Right ventricle myocardium superior (tissue), 1 donor: ENCODE measurements around the gene THBS2. TPM values are rescaled to one million over a fixed set of nuclear protein-coding genes. Genes with fewer than 3 reads are reported as not detected.
"Not testable (repeated sequence)": the region's sequence is repeated elsewhere in the genome, so short reads cannot be mapped to it uniquely, and the experiment has no call there.

Source experiments
- ATAC-seq: fragments of 200-7000 bp; cut with Tn5 transposase; one replicate; pipeline ENCODE4 v1.9.1; 2020; ENCODE audit warnings: mild to moderate bottlenecking; ENCODE audit not compliant: poor library complexity
- DNase-seq: peaks from one replicate; pipeline ENCODE4 v3.0.0-alpha.2; 2020
- intact Hi-C: fragments of 100-400 bp; cut with DNase I; formaldehyde crosslinking; loops from one replicate; pipeline ENCODE4 v1.11.2; 2022
- long read RNA-seq: library from polyadenylated mRNA; unstranded; transcript quantifications from one replicate; pipeline ENCODE4 v2.0.0, GENCODE V29; 2021
- total RNA-seq: library from RNA; stranded (reverse); fragmentation: NEBNext Ultra II Directional; extraction: Animal tissue kit (Norgen Biotek cat#: 25700); gene quantifications from one replicate; pipeline ENCODE4 v1.2.1, GENCODE V29; 2021
- donor health status: DM: no; HTN: yes; CAD: no; lungs with severe emphysema.

The THBS2 gene
- total RNA-seq: 8.6 TPM
- long read RNA-seq, full-length matches to known transcripts: 11 of 22 reads
- long read RNA-seq, partial matches to known transcripts: 9 of 22 reads
- long read RNA-seq, other reads (novel, unspliced or antisense): 2 of 22 reads

GRCh38 chr6:169253337-169254238 lies at the start of gene THBS2:
Gene THBS2 (minus strand): TSS chr6:169253846. CDS start chr6:169250784, 3,062 bp downstream.
- ATAC-seq: peak; percentile 82
- intact Hi-C loops: no loop called here
- peak; percentile 59 for DNase-seq

- intact Hi-C loops: no loop called here
- ATAC-seq: no peak
- no peak for DNase-seq
Measured at GRCh38 chr6:169302716-169303115, 49.1 kb upstream of the THBS2 start.

DNA sequence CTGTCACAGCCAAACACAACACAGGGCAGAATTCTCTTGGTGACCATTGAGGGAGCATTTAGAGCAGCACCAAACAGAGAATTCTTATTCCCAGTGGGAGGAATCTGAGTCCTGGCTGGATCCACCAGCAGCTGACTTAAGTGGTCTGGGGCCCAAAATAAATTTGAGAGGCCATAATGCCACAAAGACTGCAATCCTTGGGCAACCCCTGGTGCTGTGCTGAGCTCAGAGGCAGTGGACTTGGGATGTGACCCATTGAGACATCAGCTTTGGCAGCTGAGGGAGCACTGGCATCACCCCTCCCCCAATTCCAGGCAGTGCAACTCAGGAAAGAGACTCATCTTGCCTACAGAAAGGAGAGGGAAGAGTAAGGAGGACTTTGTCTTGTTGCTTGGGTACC lies 48.6 kb upstream of the THBS2 start:
- ATAC-seq: no peak
- DNase-seq: no peak
- intact Hi-C loops: no loop called here

DNA sequence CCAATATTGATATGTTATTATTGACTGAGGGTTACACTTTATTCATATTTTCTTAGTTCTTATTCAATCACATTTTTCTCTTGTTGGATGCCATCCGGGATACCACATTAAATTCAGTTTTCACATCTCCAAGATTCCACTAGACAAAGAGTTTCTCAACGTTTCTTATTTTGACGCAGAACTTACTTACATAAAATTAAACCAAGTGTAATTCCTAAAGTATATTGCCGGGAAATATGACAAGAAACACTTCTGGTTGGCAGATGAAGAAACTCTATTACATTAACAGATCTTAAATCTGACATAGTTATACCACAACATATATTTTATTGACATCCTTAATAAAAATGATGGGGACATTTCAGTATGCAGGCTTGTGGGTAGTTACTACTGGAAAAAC lies 47.3 kb upstream of the THBS2 start:
- intact Hi-C loops: no loop called here
- DNase-seq: no peak
- ATAC-seq: no peak

DNA sequence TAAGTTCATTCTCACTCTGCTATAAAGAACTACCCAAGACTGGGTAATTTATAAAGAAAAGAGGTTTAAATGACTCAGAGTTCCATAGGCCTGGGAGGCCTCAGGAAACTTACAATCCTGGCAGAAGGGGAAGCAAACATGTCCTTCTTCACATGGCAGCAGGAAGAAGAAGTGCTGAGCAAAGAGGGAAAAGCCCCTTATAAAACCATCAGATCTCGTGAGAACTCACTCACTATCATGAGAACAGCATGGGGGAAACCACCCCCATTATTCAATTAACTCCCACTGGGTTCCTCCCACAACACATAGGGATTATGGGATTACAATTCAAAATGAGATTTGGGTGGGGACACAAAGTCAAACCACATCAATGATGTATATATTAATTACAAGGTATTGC lies 45.0 kb upstream of the THBS2 start:
- ATAC-seq, DNase-seq, intact Hi-C loops: not testable (repeated sequence)

GRCh38 chr6:169296622-169297021 lies 43.0 kb upstream of the THBS2 start:
- intact Hi-C loops: no loop called here
- no peak for ATAC-seq

DNA sequence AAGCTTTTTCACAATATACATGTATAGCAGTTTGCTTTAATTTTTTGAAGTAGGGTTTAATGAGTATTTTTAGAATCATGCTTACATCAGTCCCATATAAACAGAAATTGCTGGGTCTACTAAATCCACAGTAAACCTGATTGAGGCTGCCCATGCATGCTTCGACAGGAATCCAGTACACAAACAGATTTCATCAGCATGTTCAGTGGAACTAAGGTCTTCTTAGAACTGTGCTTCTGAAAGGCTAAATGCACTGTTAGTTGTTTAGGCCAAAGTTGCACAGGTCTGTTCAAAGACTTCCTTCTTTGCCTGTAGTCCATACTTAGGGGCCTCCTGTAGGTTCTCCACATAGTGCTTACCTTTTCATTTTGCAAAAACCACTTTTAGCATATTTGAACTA lies 42.5 kb upstream of the THBS2 start:
- ATAC-seq: no peak
- intact Hi-C loops: no loop called here

More at GRCh38 chr6:169296622-169297021, 43.0 kb upstream of the THBS2 start:
- no peak for DNase-seq

GRCh38 chr6:169293196-169293595 lies 39.5 kb upstream of the THBS2 start:
- ATAC-seq (no peak), DNase-seq (no peak)
- intact Hi-C loops: no loop called here

More for the DNA sequence above, 42.5 kb upstream of the THBS2 start:
- DNase-seq: no peak

- ATAC-seq: peak; percentile 34
- intact Hi-C loops: no loop called here
- no peak for DNase-seq
Measured at GRCh38 chr6:169292338-169293124, 38.9 kb upstream of the THBS2 start.

GRCh38 chr6:169291646-169292337 lies 38.1 kb upstream of the THBS2 start:
- ATAC-seq (no peak), DNase-seq (no peak)
- intact Hi-C loops: no loop called here

DNA sequence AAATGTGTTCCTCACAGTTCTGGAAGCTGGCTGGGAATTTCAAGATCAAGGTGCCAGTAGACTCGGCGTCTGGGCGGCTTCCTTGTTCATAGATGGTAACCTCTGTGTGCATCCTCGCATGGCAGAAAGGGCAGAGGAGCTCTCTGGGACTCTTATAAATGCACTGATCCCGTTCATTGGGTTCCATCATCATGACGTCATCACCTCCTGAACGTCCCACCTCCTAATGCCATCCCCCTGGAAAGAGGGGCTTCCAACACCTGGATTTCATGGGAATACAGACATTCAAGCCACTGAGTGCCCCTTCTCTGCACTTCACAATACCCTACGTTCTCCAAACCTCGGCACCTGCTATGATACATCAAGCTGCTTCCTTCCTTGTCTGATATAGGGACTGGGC lies 37.5 kb upstream of the THBS2 start:
- intact Hi-C loops: no loop called here
- ATAC-seq (no peak), DNase-seq (no peak)

- ATAC-seq: peak; percentile 80
Measured at GRCh38 chr6:169289619-169290339, 36.1 kb upstream of the THBS2 start.

DNA sequence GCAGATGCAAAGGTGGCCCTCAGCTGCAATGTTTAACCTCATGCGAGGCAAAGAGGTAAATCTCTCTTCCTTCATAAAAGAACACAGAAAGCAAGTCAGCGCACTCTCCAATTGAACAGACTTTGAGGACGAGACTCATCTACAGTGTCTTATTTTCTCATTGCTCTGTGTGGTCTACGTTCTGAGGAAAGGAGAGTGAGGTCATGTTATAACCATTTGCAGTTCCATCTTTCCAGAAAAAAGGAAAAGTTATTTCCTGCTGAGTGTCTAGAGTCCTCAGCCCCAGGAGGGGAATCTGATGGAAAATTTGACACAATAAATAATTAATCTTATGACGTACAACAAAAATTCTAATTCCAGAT lies 35.6 kb upstream of the THBS2 start:
- intact Hi-C loops: no loop called here

More at GRCh38 chr6:169289619-169290339, 36.1 kb upstream of the THBS2 start:
- intact Hi-C loops: no loop called here
- peak; percentile 73 for DNase-seq

GRCh38 chr6:169288591-169288990 lies 34.9 kb upstream of the THBS2 start:
- peak; percentile 62 for DNase-seq
- intact Hi-C loops: no loop called here
- peak; percentile 50 for ATAC-seq

More for the DNA sequence above, 35.6 kb upstream of the THBS2 start:
- no peak for DNase-seq
- ATAC-seq: peak; percentile 47

DNA sequence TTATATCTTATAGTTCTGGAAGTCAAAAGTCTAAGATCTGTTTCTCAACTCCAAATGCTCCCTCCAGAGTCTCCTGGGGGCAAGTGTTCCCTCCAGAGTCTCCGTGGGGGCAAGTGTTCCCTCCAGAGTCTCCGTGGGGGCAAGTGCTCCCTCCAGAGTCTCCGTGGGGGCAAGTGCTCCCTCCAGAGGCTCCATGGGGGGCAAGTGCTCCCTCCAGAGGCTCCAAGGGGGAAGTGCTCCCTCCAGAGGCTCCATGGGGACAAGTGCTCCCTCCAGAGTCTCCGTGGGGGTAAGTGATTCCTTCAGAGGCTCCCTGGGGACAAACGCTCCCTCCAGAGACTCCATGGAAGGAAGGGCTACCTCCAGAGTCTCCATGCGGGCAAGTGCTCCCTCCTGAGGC lies 34.0 kb upstream of the THBS2 start:
- intact Hi-C loops: no loop called here
- DNase-seq: no peak
- ATAC-seq: no peak

GRCh38 chr6:169286961-169287360 lies 33.3 kb upstream of the THBS2 start:
- DNase-seq: no peak
- ATAC-seq: no peak
- intact Hi-C loops: no loop called here

- intact Hi-C loops: no loop called here
- ATAC-seq: no peak
- no peak for DNase-seq
Measured at GRCh38 chr6:169285165-169285564, 31.5 kb upstream of the THBS2 start.

DNA sequence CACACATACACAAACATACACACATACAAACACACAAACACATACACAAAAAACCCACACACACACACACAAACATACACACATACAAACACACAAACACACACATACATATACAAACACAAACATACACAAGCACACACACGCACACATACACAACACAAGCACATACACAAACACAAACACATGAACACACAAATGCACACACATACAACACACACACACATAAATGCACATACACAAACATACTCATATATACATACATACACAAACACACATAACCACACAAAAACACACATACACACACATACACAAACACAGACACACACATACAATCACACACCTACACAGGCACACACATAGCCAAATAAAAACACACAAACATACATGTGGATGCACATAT lies 30.3 kb upstream of the THBS2 start:
- intact Hi-C loops: no loop called here
- ATAC-seq (no peak), DNase-seq (no peak)
